CD4-positive, CD25-positive, alpha-beta regulatory T cell (primary cell): ENCODE results near the gene DMRTB1. TPM values are rescaled to one million over a fixed set of nuclear protein-coding genes. Genes with fewer than 3 reads are reported as not detected.

ENCODE experiments used
- ATAC-seq, 2 donors: fragments of 150-1000 bp; cut with Tn5 transposase; one replicate each; pipeline ENCODE4 v1.10.0; 2021; ENCODE audit warnings: low read depth in 2 of 2, moderate number of reproducible peaks in 2 of 2, moderate library complexity in 1 of 2
- DNase-seq, 3 donors: peaks; one replicate each; pipeline versions ENCODE4 v3.0.0 to v3.0.0-alpha.2; 2012 to 2022; ENCODE audit warnings: mixed read lengths in 1 of 3
- H3K27ac ChIP-seq: one replicate; pipeline ENCODE4 v1.7.0; 2013; ENCODE audit warnings: mild to moderate bottlenecking, low read length; ENCODE audit not compliant: insufficient read depth, poor library complexity, severe bottlenecking
- H3K27me3 ChIP-seq: one replicate; pipeline ENCODE4 v1.7.0; 2013; ENCODE audit warnings: low read length; ENCODE audit not compliant: control insufficient read depth, insufficient read depth
- H3K36me3 ChIP-seq: one replicate; pipeline ENCODE4 v1.7.0; 2013; ENCODE audit warnings: mild to moderate bottlenecking, low read length, moderate library complexity; ENCODE audit not compliant: control insufficient read depth, insufficient read depth
- H3K4me1 ChIP-seq: 2 replicates; pipeline ENCODE4 v1.7.0; 2013; ENCODE audit warnings: mild to moderate bottlenecking, low read length; ENCODE audit not compliant: insufficient read depth, control insufficient read depth, poor library complexity, severe bottlenecking
- H3K4me3 ChIP-seq: one replicate; pipeline ENCODE4 v1.7.0; 2013; ENCODE audit warnings: low read depth, mild to moderate bottlenecking, low read length, moderate library complexity
- H3K9me3 ChIP-seq, 2 experiments: 1 replicate in 1 of 2; 2 replicates in 1 of 2; pipeline ENCODE4 v1.7.0; 2013; ENCODE audit warnings: low read length in 2 of 2, mild to moderate bottlenecking in 1 of 2, moderate library complexity in 1 of 2; ENCODE audit not compliant: control insufficient read depth in 2 of 2
- H3K27ac Mint-ChIP-seq, 3 donors: one replicate each; pipeline ENCODE4 v1.8.0; 2020 to 2022; ENCODE audit warnings: mild to moderate bottlenecking in 3 of 3, mixed read lengths in 3 of 3, moderate library complexity in 2 of 3
- H3K27me3 Mint-ChIP-seq: one replicate; pipeline ENCODE4 v1.8.0; 2022; ENCODE audit warnings: mild to moderate bottlenecking, mixed read lengths
- H3K36me3 Mint-ChIP-seq: one replicate; pipeline ENCODE4 v1.8.0; 2020; ENCODE audit warnings: mixed read lengths
- H3K4me1 Mint-ChIP-seq, 4 donors: one replicate each; pipeline ENCODE4 v1.8.0; 2020 to 2022; ENCODE audit warnings: mixed read lengths in 4 of 4, mild to moderate bottlenecking in 1 of 4
- H3K4me3 Mint-ChIP-seq, 4 donors: one replicate each; pipeline ENCODE4 v1.8.0; 2020 to 2022; ENCODE audit warnings: mild to moderate bottlenecking in 4 of 4, mixed read lengths in 4 of 4, moderate library complexity in 3 of 4
- H3K9me3 Mint-ChIP-seq, 7 donors: one replicate each; pipeline ENCODE4 v1.8.0; 2020 to 2022; ENCODE audit warnings: mixed read lengths in 7 of 7, mild to moderate bottlenecking in 3 of 7, moderate library complexity in 2 of 7
- polyA plus RNA-seq, 4 donors: library from polyadenylated mRNA; unstranded; fragments of 300-500 nt; fragmentation: Illumina TruSeq; gene quantifications; one replicate each; pipeline ENCODE4 v1.2.3, GENCODE V29; 2021
- total RNA-seq: library from RNA; stranded (reverse); gene quantifications from one replicate; pipeline ENCODE4 v1.2.3, GENCODE V29; 2022

Gene DMRTB1
- total and polyA plus RNA-seq, 5 donors from 2014 or later, result not detected

- DNase-seq (no peak), ATAC-seq (no peak)
- Histone ChIP-seq H3K27ac (no peak overlapping the region), H3K36me3 (no peaks in the 10 kb centered on the region), H3K4me1 (no peaks in the 10 kb centered on the region), H3K4me3 (no peak overlapping the region), H3K9me3 (no peaks in the 10 kb centered on the region), H3K27me3 (peaks cover 4% of the 10 kb centered on the region)
- Mint-ChIP-seq H3K36me3 (no peaks in the 10 kb centered on the region), H3K9me3 (no peaks in the 10 kb centered on the region), H3K4me3 (no peak overlapping the region), H3K27me3 (peaks cover 20% of the 10 kb centered on the region), H3K4me1 (no peaks in the 10 kb centered on the region), H3K27ac (no peak overlapping the region)
Observed at GRCh38 chr1:53448241-53448841, 10.9 kb upstream of the DMRTB1 start.

- Histone ChIP-seq H3K4me3 (no peak overlapping the region), H3K27me3 (peaks cover 4% of the 10 kb centered on the region), H3K4me1 (no peaks in the 10 kb centered on the region), H3K36me3 (no peaks in the 10 kb centered on the region), H3K27ac (no peak overlapping the region), H3K9me3 (no peaks in the 10 kb centered on the region)
- peaks cover 21% of the 10 kb centered on the region for H3K27me3 Mint-ChIP-seq
- H3K9me3 Mint-ChIP-seq, result no peaks in the 10 kb centered on the region
- H3K4me1 Mint-ChIP-seq, result no peaks in the 10 kb centered on the region
- ATAC-seq (no peak), DNase-seq (no peak)
- H3K36me3 Mint-ChIP-seq, result no peaks in the 10 kb centered on the region
- H3K4me3 Mint-ChIP-seq, result no peak overlapping the region
- no peak overlapping the region for H3K27ac Mint-ChIP-seq
Observed at GRCh38 chr1:53449021-53449420, 10.2 kb upstream of the DMRTB1 start.

GRCh38 chr1:53449693-53450092 is 9.5 kb upstream of the DMRTB1 start:
- DNase-seq (no peak), ATAC-seq (no peak)
- Mint-ChIP-seq H3K27ac (no peak overlapping the region), H3K4me1 (no peaks in the 10 kb centered on the region), H3K36me3 (no peaks in the 10 kb centered on the region), H3K27me3 (peaks cover 21% of the 10 kb centered on the region), H3K4me3 (no peak overlapping the region), H3K9me3 (no peaks in the 10 kb centered on the region)
- H3K9me3 ChIP-seq, result no peaks in the 10 kb centered on the region
- H3K4me3 ChIP-seq, result no peak overlapping the region
- H3K4me1 ChIP-seq, result no peaks in the 10 kb centered on the region
- H3K27me3 ChIP-seq, result peaks cover 4% of the 10 kb centered on the region
- H3K27ac ChIP-seq, result no peak overlapping the region
- no peaks in the 10 kb centered on the region for H3K36me3 ChIP-seq

- Histone ChIP-seq H3K4me1 (no peaks in the 10 kb centered on the region), H3K4me3 (no peak overlapping the region), H3K36me3 (no peaks in the 10 kb centered on the region), H3K9me3 (no peaks in the 10 kb centered on the region), H3K27ac (no peak overlapping the region), H3K27me3 (peaks cover 4% of the 10 kb centered on the region)
- ATAC-seq (no peak), DNase-seq (no peak)
- no peaks in the 10 kb centered on the region for H3K36me3 Mint-ChIP-seq
- no peaks in the 10 kb centered on the region for H3K4me1 Mint-ChIP-seq
- no peaks in the 10 kb centered on the region for H3K9me3 Mint-ChIP-seq
- no peak overlapping the region for H3K4me3 Mint-ChIP-seq
- H3K27me3 Mint-ChIP-seq, result peaks cover 21% of the 10 kb centered on the region
- H3K27ac Mint-ChIP-seq, result no peak overlapping the region
Observed at GRCh38 chr1:53450225-53450624, 9.0 kb upstream of the DMRTB1 start.

- Mint-ChIP-seq H3K9me3 (no peaks in the 10 kb centered on the region), H3K27ac (no peak overlapping the region), H3K36me3 (no peaks in the 10 kb centered on the region), H3K4me1 (peaks cover 0 to 2% (median 0%) of the 10 kb centered on the region in 4 donors), H3K4me3 (no peak overlapping the region), H3K27me3 (peaks cover 10% of the 10 kb centered on the region)
- H3K4me3 ChIP-seq, result no peak overlapping the region
- ATAC-seq, result no peak
- H3K36me3 ChIP-seq, result no peaks in the 10 kb centered on the region
- H3K9me3 ChIP-seq, result no peaks in the 10 kb centered on the region
- H3K27me3 ChIP-seq, result no peaks in the 10 kb centered on the region
- DNase-seq, result no peak
- H3K4me1 ChIP-seq, result no peaks in the 10 kb centered on the region
- H3K27ac ChIP-seq, result no peak overlapping the region
Observed at GRCh38 chr1:53454019-53454418, 5.2 kb upstream of the DMRTB1 start.

GRCh38 chr1:53455364-53455991 is 3.7 kb upstream of the DMRTB1 start:
- ATAC-seq, result no peak

GRCh38 chr1:53458634-53459033 is 565 bp upstream of the DMRTB1 start:
- peaks cover 0 to 2% (median 0%) of the 10 kb centered on the region in 4 donors for H3K4me1 Mint-ChIP-seq
- no peak overlapping the region for H3K27ac Mint-ChIP-seq
- H3K27ac ChIP-seq, result no peak overlapping the region
- no peaks in the 10 kb centered on the region for H3K36me3 Mint-ChIP-seq
- H3K9me3 ChIP-seq, result no peaks in the 10 kb centered on the region
- H3K4me3 Mint-ChIP-seq, result no peak overlapping the region
- no peaks in the 10 kb centered on the region for H3K4me1 ChIP-seq
- no peaks in the 10 kb centered on the region for H3K27me3 ChIP-seq
- no peaks in the 10 kb centered on the region for H3K9me3 Mint-ChIP-seq
- ATAC-seq (no peak), DNase-seq (no peak)
- H3K36me3 ChIP-seq, result no peaks in the 10 kb centered on the region
- no peaks in the 10 kb centered on the region for H3K27me3 Mint-ChIP-seq
- H3K4me3 ChIP-seq, result no peak overlapping the region

More at GRCh38 chr1:53455364-53455991, 3.7 kb upstream of the DMRTB1 start:
- Histone ChIP-seq H3K27ac (no peak overlapping the region), H3K36me3 (no peaks in the 10 kb centered on the region), H3K4me3 (no peak overlapping the region), H3K4me1 (no peaks in the 10 kb centered on the region), H3K9me3 (no peaks in the 10 kb centered on the region), H3K27me3 (no peaks in the 10 kb centered on the region)
- Mint-ChIP-seq H3K27me3 (peaks cover 10% of the 10 kb centered on the region), H3K9me3 (no peaks in the 10 kb centered on the region), H3K36me3 (no peaks in the 10 kb centered on the region), H3K27ac (no peak overlapping the region), H3K4me1 (peaks cover 0 to 2% (median 0%) of the 10 kb centered on the region in 4 donors), H3K4me3 (no peak overlapping the region)
- no peak for DNase-seq

DNA sequence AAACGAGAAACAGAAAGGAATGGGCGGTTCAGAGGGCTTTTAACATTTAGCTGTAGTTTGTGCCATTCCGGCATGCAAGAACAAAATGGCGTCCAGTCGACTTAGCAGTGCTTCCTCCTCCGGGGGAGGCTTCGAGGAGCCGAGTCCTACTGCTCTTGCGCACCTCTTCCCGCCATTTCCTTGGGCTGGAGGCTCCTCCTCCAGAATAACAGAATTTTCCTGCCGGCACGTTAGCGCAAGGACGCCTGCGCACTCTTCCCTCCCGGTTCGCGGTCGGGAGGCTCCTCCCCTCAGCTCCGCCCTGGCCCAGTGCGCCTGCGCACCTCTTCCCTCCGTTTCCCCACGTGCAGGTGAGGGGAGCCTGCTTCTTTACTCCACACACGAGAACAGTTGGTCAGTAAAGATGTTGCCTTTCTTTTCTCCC is 1.0 kb downstream of the DMRTB1 start:
- DNase-seq (no peak), ATAC-seq (no peak)
- Mint-ChIP-seq H3K27ac (no peak overlapping the region), H3K27me3 (no peaks in the 10 kb centered on the region), H3K9me3 (no peaks in the 10 kb centered on the region), H3K4me1 (peaks cover 0 to 2% (median 0%) of the 10 kb centered on the region in 4 donors), H3K4me3 (no peak overlapping the region), H3K36me3 (no peaks in the 10 kb centered on the region)
- Histone ChIP-seq H3K27me3 (no peaks in the 10 kb centered on the region), H3K9me3 (no peaks in the 10 kb centered on the region), H3K4me1 (no peaks in the 10 kb centered on the region), H3K4me3 (no peak overlapping the region), H3K36me3 (no peaks in the 10 kb centered on the region), H3K27ac (no peak overlapping the region)
